ENCODE measurements around the gene TAOK2.

Gene TAOK2

DNA sequence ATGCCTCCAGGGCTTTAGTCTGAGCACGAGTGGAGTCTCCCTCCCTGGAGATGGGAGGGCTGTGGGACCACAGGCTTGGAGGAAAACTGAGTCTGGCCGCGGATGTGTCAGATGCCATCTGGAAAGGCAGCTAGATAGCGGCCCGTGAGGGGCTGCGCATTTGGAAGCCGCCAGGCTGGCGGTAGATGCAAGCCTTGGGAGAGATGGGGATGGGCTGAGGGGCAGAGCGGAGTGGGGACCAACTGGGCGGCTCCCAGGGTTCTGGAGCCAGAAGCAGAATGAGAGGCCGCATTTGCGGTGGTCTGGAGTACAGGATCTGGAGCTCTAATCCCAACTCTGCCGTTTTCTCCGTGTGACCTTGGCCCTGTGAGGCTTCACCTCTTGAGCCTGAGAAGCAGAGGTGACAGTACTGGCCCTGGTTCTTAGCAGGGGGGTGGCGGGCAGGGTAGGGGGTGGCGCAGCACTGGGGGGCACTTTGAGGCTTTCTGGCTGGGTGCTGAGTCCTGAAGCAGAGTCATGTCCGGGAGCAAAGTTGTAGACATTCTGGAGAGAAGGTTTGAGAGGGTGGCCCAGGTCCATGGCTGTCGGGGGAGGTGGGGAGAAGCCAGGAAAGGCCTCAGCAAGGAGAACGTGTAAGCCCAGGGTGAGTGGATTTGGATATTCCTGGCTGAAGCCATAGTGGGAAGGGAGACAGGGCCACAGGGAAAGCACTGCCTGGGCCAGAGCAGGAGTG is 29.1 kb downstream of the TAOK2 start:
- H2BK5ac ChIP-seq (ENCODE audit: low read length) = no peak overlapping the region
- H3K4me1 ChIP-seq (ENCODE audit: control insufficient read depth, low read depth, low read length) = no peaks in the 10 kb centered on the region
- H3K79me1 ChIP-seq (ENCODE audit: low read length) = peaks cover 1% of the 10 kb centered on the region
- H3K18ac ChIP-seq (ENCODE audit: low read length) = no peak overlapping the region
- H3K9ac ChIP-seq (ENCODE audit: low read length) = no peak overlapping the region
- H2AK5ac ChIP-seq (ENCODE audit: low read length) = no peak overlapping the region
- H3K56ac ChIP-seq (ENCODE audit: low read length) = no peak overlapping the region
- no peak overlapping the region for H3K4me2 ChIP-seq (ENCODE audit: low read length)
- no peaks in the 10 kb centered on the region for H3K27me3 ChIP-seq (ENCODE audit: insufficient read depth, low read length, poor library complexity)
- H4K5ac ChIP-seq (ENCODE audit: low read length) = no peak overlapping the region
- H3K4ac ChIP-seq (ENCODE audit: low read depth, low read length) = no peak overlapping the region
- no CpG with 5 or more reads among the region's 19 CpGs for WGBS (ENCODE audit: extremely low coverage, insufficient coverage, low lambda C conversion rate)
- H3K27ac ChIP-seq (ENCODE audit: low read depth, low read length) = no peak overlapping the region
- peaks cover 2% of the 10 kb centered on the region for H3K36me3 ChIP-seq (ENCODE audit: control insufficient read depth, insufficient read depth, low read length)
- no peak overlapping the region for H2BK120ac ChIP-seq (ENCODE audit: low read depth, low read length)
- H3K23ac ChIP-seq (ENCODE audit: low read length) = no peak overlapping the region
- H3K79me2 ChIP-seq (ENCODE audit: control insufficient read depth, insufficient read depth, low read length) = no peaks in the 10 kb centered on the region
- DNase-seq = no peak
- H3K4me3 ChIP-seq (ENCODE audit: low read length) = no peak overlapping the region
- no peak overlapping the region for H2BK15ac ChIP-seq (replicated peaks; ENCODE audit: low read depth)
- H4K8ac ChIP-seq (ENCODE audit: low read depth, low read length) = no peak overlapping the region

DNA sequence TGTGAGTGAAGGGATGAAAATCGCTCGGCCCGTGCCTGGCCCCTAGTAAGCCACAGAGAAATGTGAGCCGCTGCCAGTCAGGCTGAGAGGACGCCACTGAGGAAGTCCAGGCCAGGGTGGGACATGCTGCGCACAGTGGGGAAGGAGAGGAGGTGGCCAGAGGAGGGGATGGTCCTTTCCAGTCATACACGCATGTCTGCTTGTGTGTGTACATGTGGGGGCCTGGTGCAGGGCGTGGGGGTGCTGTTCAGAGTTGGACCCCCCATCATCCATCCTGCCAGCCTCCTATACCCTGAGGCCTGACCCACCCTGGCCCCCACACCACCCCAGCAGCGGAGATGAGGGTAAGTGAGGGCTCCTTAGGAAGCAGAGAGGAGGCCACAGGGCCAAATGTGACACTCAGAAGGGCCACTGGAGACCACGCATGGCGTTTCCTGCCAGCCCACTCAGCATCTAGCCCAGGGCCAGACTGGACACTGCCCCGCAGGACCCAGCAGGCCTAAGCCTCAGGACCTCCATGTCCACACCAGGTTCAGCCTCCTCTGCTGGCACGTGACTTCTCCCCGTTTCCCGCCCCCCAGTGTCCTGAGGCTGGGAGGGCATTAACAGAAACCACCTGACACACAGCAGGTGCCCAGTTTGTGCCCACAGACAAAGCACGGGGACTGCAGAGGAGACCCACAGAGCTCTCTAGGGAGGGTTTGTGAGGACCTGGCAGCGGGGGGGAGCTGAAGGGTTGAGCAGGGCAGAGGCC is 30.2 kb downstream of the TAOK2 start:
- H3K56ac ChIP-seq (ENCODE audit: low read length) = no peak overlapping the region
- no peak overlapping the region for H3K27ac ChIP-seq (ENCODE audit: low read depth, low read length)
- H3K79me2 ChIP-seq (ENCODE audit: control insufficient read depth, insufficient read depth, low read length) = no peaks in the 10 kb centered on the region
- no peak overlapping the region for H2BK5ac ChIP-seq (ENCODE audit: low read length)
- no peaks in the 10 kb centered on the region for H3K4me1 ChIP-seq (ENCODE audit: control insufficient read depth, low read depth, low read length)
- H3K18ac ChIP-seq (ENCODE audit: low read length) = no peak overlapping the region
- H3K36me3 ChIP-seq (ENCODE audit: control insufficient read depth, insufficient read depth, low read length) = peaks cover 2% of the 10 kb centered on the region
- no peak overlapping the region for H3K4ac ChIP-seq (ENCODE audit: low read depth, low read length)
- no peak overlapping the region for H4K5ac ChIP-seq (ENCODE audit: low read length)
- H2AK5ac ChIP-seq (ENCODE audit: low read length) = no peak overlapping the region
- H3K4me3 ChIP-seq (ENCODE audit: low read length) = no peak overlapping the region
- peaks cover 1% of the 10 kb centered on the region for H3K79me1 ChIP-seq (ENCODE audit: low read length)
- WGBS (ENCODE audit: extremely low coverage, insufficient coverage, low lambda C conversion rate) = no CpG with 5 or more reads among the region's 17 CpGs
- no peaks in the 10 kb centered on the region for H3K27me3 ChIP-seq (ENCODE audit: insufficient read depth, low read length, poor library complexity)
- H3K23ac ChIP-seq (ENCODE audit: low read length) = no peak overlapping the region
- no peak overlapping the region for H3K9ac ChIP-seq (ENCODE audit: low read length)
- H2BK120ac ChIP-seq (ENCODE audit: low read depth, low read length) = no peak overlapping the region
- H3K4me2 ChIP-seq (ENCODE audit: low read length) = no peak overlapping the region
- H4K8ac ChIP-seq (ENCODE audit: low read depth, low read length) = no peak overlapping the region
- DNase-seq = no peak
- H2BK15ac ChIP-seq (replicated peaks; ENCODE audit: low read depth) = no peak overlapping the region

DNA sequence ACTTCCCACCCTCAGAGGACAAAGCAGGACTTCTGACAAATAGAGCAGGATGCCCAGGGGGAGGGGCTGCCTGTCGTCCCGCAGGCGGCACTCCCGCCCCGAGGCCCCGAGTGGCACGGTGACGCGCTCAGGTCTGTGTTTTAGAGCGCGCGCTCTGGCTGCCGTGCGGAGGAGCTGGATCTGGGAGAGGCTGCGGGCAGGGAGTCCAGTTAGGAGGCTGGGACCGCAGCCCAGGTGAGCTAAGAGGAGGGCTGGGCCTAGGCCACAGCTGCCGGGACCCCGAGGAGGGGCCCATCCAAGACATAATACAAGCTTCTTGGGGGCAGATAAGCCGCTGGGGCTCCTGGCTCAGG is 30.7 kb downstream of the TAOK2 start:
- H3K27ac ChIP-seq (ENCODE audit: low read depth, low read length) = no peak overlapping the region
- H2BK120ac ChIP-seq (ENCODE audit: low read depth, low read length) = no peak overlapping the region
- H3K56ac ChIP-seq (ENCODE audit: low read length) = no peak overlapping the region
- no peak overlapping the region for H3K18ac ChIP-seq (ENCODE audit: low read length)
- H3K4me1 ChIP-seq (ENCODE audit: control insufficient read depth, low read depth, low read length) = no peaks in the 10 kb centered on the region
- no peak overlapping the region for H3K23ac ChIP-seq (ENCODE audit: low read length)
- H4K8ac ChIP-seq (ENCODE audit: low read depth, low read length) = no peak overlapping the region
- H3K4ac ChIP-seq (ENCODE audit: low read depth, low read length) = no peak overlapping the region
- WGBS (ENCODE audit: extremely low coverage, insufficient coverage, low lambda C conversion rate) = no CpG with 5 or more reads among the region's 19 CpGs
- H3K4me3 ChIP-seq (ENCODE audit: low read length) = no peak overlapping the region
- H2AK5ac ChIP-seq (ENCODE audit: low read length) = no peak overlapping the region
- no peak overlapping the region for H2BK5ac ChIP-seq (ENCODE audit: low read length)
- H2BK15ac ChIP-seq (replicated peaks; ENCODE audit: low read depth) = no peak overlapping the region
- H3K36me3 ChIP-seq (ENCODE audit: control insufficient read depth, insufficient read depth, low read length) = peaks cover 2% of the 10 kb centered on the region
- H3K79me1 ChIP-seq (ENCODE audit: low read length) = no peaks in the 10 kb centered on the region
- no peak for DNase-seq
- H4K5ac ChIP-seq (ENCODE audit: low read length) = no peak overlapping the region
- no peaks in the 10 kb centered on the region for H3K79me2 ChIP-seq (ENCODE audit: control insufficient read depth, insufficient read depth, low read length)
- no peak overlapping the region for H3K4me2 ChIP-seq (ENCODE audit: low read length)
- no peak overlapping the region for H3K9ac ChIP-seq (ENCODE audit: low read length)
- H3K27me3 ChIP-seq (ENCODE audit: insufficient read depth, low read length, poor library complexity) = no peaks in the 10 kb centered on the region

DNA sequence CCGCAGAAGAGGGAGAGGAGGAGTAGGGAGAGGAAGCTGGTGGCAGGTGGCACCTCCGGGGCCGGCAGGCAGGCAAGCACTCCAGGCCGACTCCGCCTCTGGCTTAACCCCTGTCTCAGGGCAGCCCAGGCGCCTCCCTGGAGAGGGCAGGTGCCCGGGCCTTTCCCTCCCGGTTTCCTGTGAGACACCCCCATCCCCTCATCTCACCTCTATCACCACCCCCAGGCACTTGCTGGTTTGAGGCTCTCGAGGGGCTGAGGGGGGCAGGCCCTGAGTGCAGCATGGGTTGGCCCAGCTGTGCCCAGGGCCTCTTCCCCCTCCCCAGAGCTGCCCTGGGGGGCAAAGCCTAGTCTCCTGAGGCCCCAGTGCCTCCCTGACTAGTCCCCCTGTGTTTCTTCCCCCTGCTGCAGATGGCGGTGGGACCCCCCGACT is 31.2 kb downstream of the TAOK2 start:
- H3K4ac ChIP-seq (ENCODE audit: low read depth, low read length) = no peak overlapping the region
- no peak overlapping the region for H3K27ac ChIP-seq (ENCODE audit: low read depth, low read length)
- no peak overlapping the region for H4K5ac ChIP-seq (ENCODE audit: low read length)
- H3K79me2 ChIP-seq (ENCODE audit: control insufficient read depth, insufficient read depth, low read length) = no peaks in the 10 kb centered on the region
- no peaks in the 10 kb centered on the region for H3K27me3 ChIP-seq (ENCODE audit: insufficient read depth, low read length, poor library complexity)
- WGBS (ENCODE audit: extremely low coverage, insufficient coverage, low lambda C conversion rate) = no CpG with 5 or more reads among the region's 11 CpGs
- H3K4me3 ChIP-seq (ENCODE audit: low read length) = no peak overlapping the region
- no peak overlapping the region for H2BK120ac ChIP-seq (ENCODE audit: low read depth, low read length)
- no peak for DNase-seq
- no peaks in the 10 kb centered on the region for H3K79me1 ChIP-seq (ENCODE audit: low read length)
- H3K18ac ChIP-seq (ENCODE audit: low read length) = no peak overlapping the region
- H3K9ac ChIP-seq (ENCODE audit: low read length) = no peak overlapping the region
- no peak overlapping the region for H3K56ac ChIP-seq (ENCODE audit: low read length)
- H3K36me3 ChIP-seq (ENCODE audit: control insufficient read depth, insufficient read depth, low read length) = peaks cover 2% of the 10 kb centered on the region
- H3K4me1 ChIP-seq (ENCODE audit: control insufficient read depth, low read depth, low read length) = no peaks in the 10 kb centered on the region
- no peak overlapping the region for H3K23ac ChIP-seq (ENCODE audit: low read length)
- no peak overlapping the region for H2AK5ac ChIP-seq (ENCODE audit: low read length)
- no peak overlapping the region for H2BK5ac ChIP-seq (ENCODE audit: low read length)
- H4K8ac ChIP-seq (ENCODE audit: low read depth, low read length) = no peak overlapping the region
- no peak overlapping the region for H2BK15ac ChIP-seq (replicated peaks; ENCODE audit: low read depth)
- no peak overlapping the region for H3K4me2 ChIP-seq (ENCODE audit: low read length)

DNA sequence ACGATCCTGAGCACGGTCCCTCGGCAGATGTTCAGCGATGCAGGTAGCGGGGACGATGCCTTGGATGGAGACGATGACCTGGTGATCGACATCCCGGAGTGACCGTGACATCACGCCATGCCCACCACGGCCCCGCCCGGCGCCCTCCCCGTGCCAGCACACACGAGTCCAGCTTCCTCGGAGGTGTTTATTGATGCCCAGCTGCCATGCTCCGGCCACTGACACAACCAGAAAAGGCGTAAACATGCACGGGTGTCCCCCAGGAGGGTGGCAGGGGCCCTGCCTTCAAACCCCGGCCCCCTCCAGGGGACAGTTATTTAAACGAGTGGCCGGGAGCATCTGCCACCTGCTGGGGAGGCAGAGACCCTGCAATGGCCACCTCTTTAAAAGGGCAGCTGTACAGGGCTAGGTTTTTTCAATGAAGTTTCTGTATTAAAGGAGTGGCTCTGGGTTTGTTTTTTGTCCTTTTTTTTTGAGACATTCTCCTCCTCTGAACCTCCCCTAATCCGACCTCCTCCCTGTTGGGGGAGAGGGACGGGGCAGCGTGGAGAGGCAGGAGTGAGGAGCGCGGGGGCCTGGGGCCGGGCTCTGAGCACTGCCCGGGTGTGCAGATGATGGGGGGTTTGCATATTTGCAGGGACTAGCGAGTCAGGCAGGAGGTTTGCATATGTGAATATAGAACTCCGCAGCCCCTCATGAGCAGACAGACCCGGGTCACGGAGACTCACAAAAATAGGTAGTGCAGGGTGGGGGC is 31.9 kb downstream of the TAOK2 start:
- Histone ChIP-seq H4K5ac (ENCODE audit: low read length) (no peak overlapping the region), H3K27me3 (ENCODE audit: insufficient read depth, low read length, poor library complexity) (no peaks in the 10 kb centered on the region), H3K18ac (ENCODE audit: low read length) (no peak overlapping the region), H3K79me1 (ENCODE audit: low read length) (no peaks in the 10 kb centered on the region), H4K8ac (ENCODE audit: low read depth, low read length) (no peak overlapping the region), H3K4ac (ENCODE audit: low read depth, low read length) (no peak overlapping the region), H2BK15ac (replicated peaks; ENCODE audit: low read depth) (no peak overlapping the region), H3K4me2 (ENCODE audit: low read length) (no peak overlapping the region), H3K79me2 (ENCODE audit: control insufficient read depth, insufficient read depth, low read length) (no peaks in the 10 kb centered on the region), H3K23ac (ENCODE audit: low read length) (no peak overlapping the region), H3K36me3 (ENCODE audit: control insufficient read depth, insufficient read depth, low read length) (peaks cover 2% of the 10 kb centered on the region), H3K56ac (ENCODE audit: low read length) (no peak overlapping the region), H3K4me3 (ENCODE audit: low read length) (no peak overlapping the region), H3K27ac (ENCODE audit: low read depth, low read length) (no peak overlapping the region), H2AK5ac (ENCODE audit: low read length) (no peak overlapping the region), H3K4me1 (ENCODE audit: control insufficient read depth, low read depth, low read length) (no peaks in the 10 kb centered on the region), H3K9ac (ENCODE audit: low read length) (no peak overlapping the region), H2BK5ac (ENCODE audit: low read length) (no peak overlapping the region), H2BK120ac (ENCODE audit: low read depth, low read length) (no peak overlapping the region)
- WGBS (ENCODE audit: extremely low coverage, insufficient coverage, low lambda C conversion rate) = no CpG with 5 or more reads among the region's 35 CpGs
- DNase-seq = peak; percentile 48

Data from mesendoderm (in vitro differentiated cells).